Neural cell (in vitro differentiated cells): ENCODE measurements around the gene SFXN1. TPM values are rescaled to one million over a fixed set of nuclear protein-coding genes. Genes with fewer than 3 reads are reported as not detected.
A peak's percentile ranks its signal among the peaks of the same experiment; 100 is the strongest.
"Not testable (repeated sequence)": the region's sequence is repeated elsewhere in the genome, so short reads cannot be mapped to it uniquely, and the experiment has no call there.

Experiments
- H2AFZ ChIP-seq: fragments of 200-600, 300-800 bp; sonication (generic), shearing (Covaris generic); 2 replicates; pipeline ENCODE4 v1.6.0; 2014; ENCODE audit warnings: low read depth, mild to moderate bottlenecking, antibody characterized with exemption, low read length, moderate library complexity
- H3F3A ChIP-seq: fragments of 200-600 bp; shearing (Covaris generic); 2 replicates; pipeline ENCODE4 v1.6.1; 2016; ENCODE audit warnings: mild to moderate bottlenecking, moderate library complexity, mixed read lengths, antibody characterized with exemption, low read length; ENCODE audit not compliant: insufficient read depth, poor library complexity, severe bottlenecking
- H3K27ac ChIP-seq: fragments of 200-600, 300-800 bp; sonication (generic), shearing (Covaris generic); 2 replicates; pipeline ENCODE4 v1.5.1; 2014; ENCODE audit warnings: mild to moderate bottlenecking, low read length, moderate library complexity
- H3K27me3 ChIP-seq: fragments of 300-800, 200-600 bp; sonication (generic), shearing (Covaris generic); 2 replicates; pipeline ENCODE4 v1.6.0; 2014; ENCODE audit warnings: mild to moderate bottlenecking, low read depth, low read length, moderate library complexity; ENCODE audit not compliant: insufficient read depth
- H3K36me3 ChIP-seq: fragments of 300-800, 200-600 bp; sonication (generic), shearing (Covaris generic); 2 replicates; pipeline ENCODE4 v1.5.1; 2014; ENCODE audit warnings: mild to moderate bottlenecking, antibody characterized with exemption, low read length, moderate library complexity; ENCODE audit not compliant: insufficient read depth
- H3K4me2 ChIP-seq: fragments of 300-800, 200-600 bp; sonication (generic), shearing (Covaris generic); 2 replicates; pipeline ENCODE4 v1.6.0; 2014; ENCODE audit warnings: mild to moderate bottlenecking, low read length
- H3K4me3 ChIP-seq: fragments of 300-800, 200-600 bp; sonication (generic), shearing (Covaris generic); 2 replicates; pipeline ENCODE4 v1.5.1; 2014; ENCODE audit warnings: mild to moderate bottlenecking, low read length, moderate library complexity
- H3K79me2 ChIP-seq: fragments of 200-600 bp; shearing (Covaris generic); replicated peaks from 2 replicates; pipeline ENCODE4 v1.6.0; 2014; ENCODE audit warnings: mild to moderate bottlenecking, low read length, moderate library complexity; ENCODE audit not compliant: insufficient read depth
- H3K9ac ChIP-seq: fragments of 300-800, 200-600 bp; sonication (generic), shearing (Covaris generic); 2 replicates; pipeline ENCODE4 v1.6.1; 2016; ENCODE audit warnings: mild to moderate bottlenecking, low read length, mixed read lengths
- H3K9me2 ChIP-seq: fragments of 200-600 bp; shearing (Covaris generic); 2 replicates; pipeline ENCODE4 v1.6.1; 2016; ENCODE audit warnings: mild to moderate bottlenecking, low read length, mixed read lengths; ENCODE audit not compliant: insufficient read depth
- H3K9me3 ChIP-seq: fragments of 200-600, 300-800 bp; sonication (generic), shearing (Covaris generic); 2 replicates; pipeline ENCODE4 v1.6.1; 2016; ENCODE audit warnings: mild to moderate bottlenecking, mixed run types, low read length, moderate library complexity, mixed read lengths
- H4K20me1 ChIP-seq: fragments of 200-600 bp; shearing (Covaris generic); 2 replicates; pipeline ENCODE4 v1.6.1; 2016; ENCODE audit warnings: mild to moderate bottlenecking, mixed run types; ENCODE audit not compliant: insufficient read depth
- EP300 ChIP-seq: fragments of 450-650 bp; conservative IDR thresholded peaks from 2 replicates; pipeline ENCODE4 v1.6.1; 2014; ENCODE audit warnings: antibody characterized with exemption, mild to moderate bottlenecking, moderate library complexity; ENCODE audit not compliant: poor library complexity, severe bottlenecking
- EZH2 ChIP-seq: fragments of 200-600, 300-800 bp; shearing (Covaris generic), sonication (generic); IDR thresholded peaks from 2 replicates; pipeline ENCODE4 v1.6.1; 2014; ENCODE audit warnings: antibody characterized with exemption, low read length, borderline replicate concordance, mild to moderate bottlenecking; ENCODE audit not compliant: insufficient read depth, poor library complexity, severe bottlenecking
- MXI1 ChIP-seq: fragments of 450-650 bp; conservative IDR thresholded peaks from 2 replicates; pipeline ENCODE4 v1.6.1; 2014; ENCODE audit warnings: antibody characterized with exemption, mild to moderate bottlenecking; ENCODE audit not compliant: poor library complexity, severe bottlenecking
- POLR2AphosphoS5 ChIP-seq: IDR thresholded peaks from 2 replicates; pipeline ENCODE4 v1.6.1; 2012
- RAD21 ChIP-seq: fragments of 450-650 bp; conservative IDR thresholded peaks from 2 replicates; pipeline ENCODE4 v1.6.1; 2014; ENCODE audit warnings: antibody characterized with exemption, mild to moderate bottlenecking, moderate library complexity
- SMC3 ChIP-seq: fragments of 450-650 bp; conservative IDR thresholded peaks from 2 replicates; pipeline ENCODE4 v1.6.1; 2014; ENCODE audit warnings: antibody characterized with exemption, mild to moderate bottlenecking, moderate library complexity; ENCODE audit not compliant: poor library complexity
- TAF1 ChIP-seq: IDR thresholded peaks from 2 replicates; pipeline ENCODE4 v1.6.1; 2012; ENCODE audit warnings: low read depth
- polyA plus RNA-seq: library from polyadenylated mRNA; depleted of rRNA; stranded (reverse); fragments of >200 nt; gene quantifications from 2 replicates; pipeline ENCODE4 v1.2.3, GENCODE V29; 2014
- TF ChIP-seq, protein P1 (sequence below): IDR thresholded peaks from 2 replicates; pipeline ENCODE4 v1.6.1; 2012; ENCODE audit warnings: borderline replicate concordance
- TF ChIP-seq, protein P2 (sequence below): fragments of 450-650 bp; IDR thresholded peaks from 2 replicates; pipeline ENCODE4 v1.5.1; 2014; ENCODE audit warnings: antibody characterized with exemption, mild to moderate bottlenecking, moderate library complexity; ENCODE audit not compliant: poor library complexity, severe bottlenecking

SFXN1 gene
- polyA plus RNA-seq, 1 donor from 2014 or later = 109 TPM

DNA sequence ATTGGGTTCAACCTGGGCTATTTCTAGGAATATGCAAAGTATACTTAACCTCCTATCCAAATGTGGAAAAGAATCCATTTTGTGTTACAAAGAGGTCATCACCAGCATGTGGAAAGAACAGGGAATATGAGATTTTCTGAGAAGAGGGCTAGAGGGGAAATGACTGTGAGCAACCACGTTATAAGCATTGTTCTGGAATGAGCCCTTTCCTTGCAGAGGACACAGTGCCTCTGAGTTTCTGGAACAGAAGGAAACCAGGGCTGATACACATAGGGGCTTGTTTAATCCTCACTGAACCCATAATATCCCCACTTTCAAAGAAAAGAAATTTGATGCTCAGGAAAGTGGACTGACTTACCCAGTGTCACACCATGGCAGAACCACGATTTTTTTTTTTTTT lies 53.0 kb downstream of the SFXN1 start:
- Histone ChIP-seq H3K9me3 (no peaks in the 10 kb centered on the region), H3K4me2 (no peak overlapping the region), H3K79me2 (no peaks in the 10 kb centered on the region), H3K9ac (no peak overlapping the region), H3K27me3 (no peaks in the 10 kb centered on the region), H3F3A (no peaks in the 10 kb centered on the region), H3K27ac (no peak overlapping the region), H4K20me1 (no peaks in the 10 kb centered on the region), H3K36me3 (no peaks in the 10 kb centered on the region), H3K4me3 (no peak overlapping the region), H3K9me2 (no peaks in the 10 kb centered on the region), H2AFZ (no peak overlapping the region)
- no peak for TF ChIP-seq RAD21
- no peak for TF ChIP-seq MXI1
- TF ChIP-seq TAF1 = no peak
- TF ChIP-seq EZH2 = no peak
- TF ChIP-seq, protein P1, sequence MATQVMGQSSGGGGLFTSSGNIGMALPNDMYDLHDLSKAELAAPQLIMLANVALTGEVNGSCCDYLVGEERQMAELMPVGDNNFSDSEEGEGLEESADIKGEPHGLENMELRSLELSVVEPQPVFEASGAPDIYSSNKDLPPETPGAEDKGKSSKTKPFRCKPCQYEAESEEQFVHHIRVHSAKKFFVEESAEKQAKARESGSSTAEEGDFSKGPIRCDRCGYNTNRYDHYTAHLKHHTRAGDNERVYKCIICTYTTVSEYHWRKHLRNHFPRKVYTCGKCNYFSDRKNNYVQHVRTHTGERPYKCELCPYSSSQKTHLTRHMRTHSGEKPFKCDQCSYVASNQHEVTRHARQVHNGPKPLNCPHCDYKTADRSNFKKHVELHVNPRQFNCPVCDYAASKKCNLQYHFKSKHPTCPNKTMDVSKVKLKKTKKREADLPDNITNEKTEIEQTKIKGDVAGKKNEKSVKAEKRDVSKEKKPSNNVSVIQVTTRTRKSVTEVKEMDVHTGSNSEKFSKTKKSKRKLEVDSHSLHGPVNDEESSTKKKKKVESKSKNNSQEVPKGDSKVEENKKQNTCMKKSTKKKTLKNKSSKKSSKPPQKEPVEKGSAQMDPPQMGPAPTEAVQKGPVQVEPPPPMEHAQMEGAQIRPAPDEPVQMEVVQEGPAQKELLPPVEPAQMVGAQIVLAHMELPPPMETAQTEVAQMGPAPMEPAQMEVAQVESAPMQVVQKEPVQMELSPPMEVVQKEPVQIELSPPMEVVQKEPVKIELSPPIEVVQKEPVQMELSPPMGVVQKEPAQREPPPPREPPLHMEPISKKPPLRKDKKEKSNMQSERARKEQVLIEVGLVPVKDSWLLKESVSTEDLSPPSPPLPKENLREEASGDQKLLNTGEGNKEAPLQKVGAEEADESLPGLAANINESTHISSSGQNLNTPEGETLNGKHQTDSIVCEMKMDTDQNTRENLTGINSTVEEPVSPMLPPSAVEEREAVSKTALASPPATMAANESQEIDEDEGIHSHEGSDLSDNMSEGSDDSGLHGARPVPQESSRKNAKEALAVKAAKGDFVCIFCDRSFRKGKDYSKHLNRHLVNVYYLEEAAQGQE = no peak
- no peak for TF ChIP-seq POLR2AphosphoS5
- no peak for TF ChIP-seq SMC3
- TF ChIP-seq, protein P2, sequence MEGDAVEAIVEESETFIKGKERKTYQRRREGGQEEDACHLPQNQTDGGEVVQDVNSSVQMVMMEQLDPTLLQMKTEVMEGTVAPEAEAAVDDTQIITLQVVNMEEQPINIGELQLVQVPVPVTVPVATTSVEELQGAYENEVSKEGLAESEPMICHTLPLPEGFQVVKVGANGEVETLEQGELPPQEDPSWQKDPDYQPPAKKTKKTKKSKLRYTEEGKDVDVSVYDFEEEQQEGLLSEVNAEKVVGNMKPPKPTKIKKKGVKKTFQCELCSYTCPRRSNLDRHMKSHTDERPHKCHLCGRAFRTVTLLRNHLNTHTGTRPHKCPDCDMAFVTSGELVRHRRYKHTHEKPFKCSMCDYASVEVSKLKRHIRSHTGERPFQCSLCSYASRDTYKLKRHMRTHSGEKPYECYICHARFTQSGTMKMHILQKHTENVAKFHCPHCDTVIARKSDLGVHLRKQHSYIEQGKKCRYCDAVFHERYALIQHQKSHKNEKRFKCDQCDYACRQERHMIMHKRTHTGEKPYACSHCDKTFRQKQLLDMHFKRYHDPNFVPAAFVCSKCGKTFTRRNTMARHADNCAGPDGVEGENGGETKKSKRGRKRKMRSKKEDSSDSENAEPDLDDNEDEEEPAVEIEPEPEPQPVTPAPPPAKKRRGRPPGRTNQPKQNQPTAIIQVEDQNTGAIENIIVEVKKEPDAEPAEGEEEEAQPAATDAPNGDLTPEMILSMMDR = no peak
- TF ChIP-seq EP300 = no peak

DNA sequence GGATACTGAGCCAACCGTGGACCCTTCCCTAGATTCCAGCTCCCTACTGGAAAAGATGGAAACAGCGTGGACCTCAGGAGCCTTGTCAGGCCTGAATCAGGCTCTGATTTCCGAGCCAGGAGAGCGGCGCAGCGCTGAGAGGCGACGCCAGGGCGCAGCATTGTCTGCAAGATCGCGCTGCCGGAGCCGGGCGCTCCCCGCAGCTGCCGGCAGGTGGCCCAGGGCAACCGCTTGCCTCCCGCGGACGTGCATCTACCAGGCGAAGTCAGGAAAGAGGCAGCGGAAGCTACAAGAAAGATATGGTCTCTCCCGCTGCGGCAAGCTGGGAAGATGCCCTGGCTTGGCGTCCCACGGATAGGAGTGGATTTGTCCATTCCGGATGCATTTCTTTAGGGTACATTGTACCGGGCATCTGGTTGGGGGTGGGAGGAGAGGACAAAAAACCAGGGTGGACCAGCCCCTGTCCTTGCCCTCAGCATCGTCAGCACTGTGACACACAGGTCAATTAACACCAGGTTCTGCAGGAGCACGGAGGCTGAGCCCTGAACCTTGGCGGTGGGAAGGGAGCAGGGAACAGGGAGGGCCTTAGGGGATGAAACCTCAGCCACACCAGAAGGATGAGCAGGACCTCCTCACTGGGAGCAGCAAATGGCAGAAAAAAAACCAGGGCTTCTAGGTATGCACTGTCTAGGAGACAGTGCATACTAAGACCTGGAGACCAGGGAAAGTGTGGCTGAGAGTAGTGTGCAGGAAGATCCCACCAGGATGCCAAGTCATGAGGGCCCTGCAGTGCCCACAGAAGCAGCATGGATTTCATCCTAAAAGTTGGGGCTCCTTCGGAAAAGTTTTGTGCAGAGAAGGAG lies 55.9 kb downstream of the SFXN1 start:
- Histone ChIP-seq H3K9me2 (no peaks in the 10 kb centered on the region), H3K9me3 (no peaks in the 10 kb centered on the region), H2AFZ (no peak overlapping the region), H3K36me3 (no peaks in the 10 kb centered on the region), H3K79me2 (no peaks in the 10 kb centered on the region), H3K27ac (no peak overlapping the region), H4K20me1 (no peaks in the 10 kb centered on the region), H3F3A (no peaks in the 10 kb centered on the region), H3K4me3 (peak overlapping the region; percentile 54), H3K4me2 (no peak overlapping the region), H3K9ac (peak overlapping the region; percentile 21), H3K27me3 (no peaks in the 10 kb centered on the region)
- TF ChIP-seq RAD21 = peak; percentile 100
- TF ChIP-seq EZH2 = no peak
- TF ChIP-seq, protein P2 = peak; percentile 100
- peak; percentile 42 for TF ChIP-seq TAF1
- TF ChIP-seq EP300 = peak; percentile 42
- peak; percentile 34 for TF ChIP-seq POLR2AphosphoS5
- TF ChIP-seq MXI1 = peak; percentile 60
- TF ChIP-seq, protein P1 = no peak
- peak; percentile 100 for TF ChIP-seq SMC3

DNA sequence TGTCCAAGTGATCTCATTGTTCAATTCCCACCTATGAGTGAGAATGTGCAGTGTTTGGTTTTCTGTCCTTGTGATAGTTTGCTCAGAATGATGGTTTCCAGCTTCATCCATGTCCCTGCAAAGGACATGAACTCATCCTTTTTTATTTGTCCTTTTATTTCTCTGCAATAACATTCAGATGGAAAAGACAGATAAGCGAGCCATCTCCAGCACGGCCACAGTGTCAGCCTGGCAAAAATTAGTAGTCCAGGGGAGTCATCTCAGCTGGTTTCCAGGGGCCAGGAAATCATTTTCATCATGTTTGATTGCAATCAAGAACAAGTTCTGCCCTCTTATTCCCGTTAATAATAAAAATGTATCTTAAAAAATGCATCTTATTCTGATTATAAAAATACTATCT lies 57.0 kb downstream of the SFXN1 start:
- H3F3A ChIP-seq, H3K9me2 ChIP-seq, H3K9me3 ChIP-seq, H3K4me3 ChIP-seq, H3K27me3 ChIP-seq, H3K27ac ChIP-seq, H3K36me3 ChIP-seq, H3K4me2 ChIP-seq, H3K9ac ChIP-seq, H4K20me1 ChIP-seq, H3K79me2 ChIP-seq, H2AFZ ChIP-seq: not testable (repeated sequence)
